Esophagus squamous epithelium (tissue), 4 donors: Measurements from ENCODE around the gene CTNNA2.

Experiments
- POLR2A ChIP-seq, 4 donors: fragments of 450-650 bp; IDR thresholded peaks; one replicate each; pipeline ENCODE4 v1.6.1; 2017; ENCODE audit warnings: antibody characterized with exemption in 4 of 4, mild to moderate bottlenecking in 4 of 4, moderate library complexity in 3 of 4
- TF ChIP-seq, protein P1 (sequence below), 6 experiments: fragments of 450-650 bp in 4 of 6; fragments of 200-600 bp in 2 of 6; sonication (generic) in 2 of 6; IDR thresholded peaks; one replicate each; pipeline ENCODE4 v1.5.1; 2016 to 2019; ENCODE audit warnings: antibody characterized with exemption in 6 of 6, mild to moderate bottlenecking in 4 of 6, moderate library complexity in 4 of 6

- TF ChIP-seq, protein P1, sequence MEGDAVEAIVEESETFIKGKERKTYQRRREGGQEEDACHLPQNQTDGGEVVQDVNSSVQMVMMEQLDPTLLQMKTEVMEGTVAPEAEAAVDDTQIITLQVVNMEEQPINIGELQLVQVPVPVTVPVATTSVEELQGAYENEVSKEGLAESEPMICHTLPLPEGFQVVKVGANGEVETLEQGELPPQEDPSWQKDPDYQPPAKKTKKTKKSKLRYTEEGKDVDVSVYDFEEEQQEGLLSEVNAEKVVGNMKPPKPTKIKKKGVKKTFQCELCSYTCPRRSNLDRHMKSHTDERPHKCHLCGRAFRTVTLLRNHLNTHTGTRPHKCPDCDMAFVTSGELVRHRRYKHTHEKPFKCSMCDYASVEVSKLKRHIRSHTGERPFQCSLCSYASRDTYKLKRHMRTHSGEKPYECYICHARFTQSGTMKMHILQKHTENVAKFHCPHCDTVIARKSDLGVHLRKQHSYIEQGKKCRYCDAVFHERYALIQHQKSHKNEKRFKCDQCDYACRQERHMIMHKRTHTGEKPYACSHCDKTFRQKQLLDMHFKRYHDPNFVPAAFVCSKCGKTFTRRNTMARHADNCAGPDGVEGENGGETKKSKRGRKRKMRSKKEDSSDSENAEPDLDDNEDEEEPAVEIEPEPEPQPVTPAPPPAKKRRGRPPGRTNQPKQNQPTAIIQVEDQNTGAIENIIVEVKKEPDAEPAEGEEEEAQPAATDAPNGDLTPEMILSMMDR (IDR thresholded peaks at IDR 0.05), result no peak
- no peak for TF ChIP-seq POLR2A (IDR thresholded peaks at IDR 0.05)
These were observed 507.0 kb downstream of the CTNNA2 start for GRCh38 chr2:80019571-80020460.
